Loucy (cell line): ENCODE results near the gene SCAPER.
"Not testable (repeated sequence)": the region's sequence is repeated elsewhere in the genome, so short reads cannot be mapped to it uniquely, and the experiment has no call there.

Source experiments
- H2AFZ ChIP-seq: fragments of 200-600 bp; sonication (generic); 2 replicates; pipeline ENCODE4 v1.6.0; 2016; ENCODE audit warnings: antibody characterized with exemption, mild to moderate bottlenecking, low read length, moderate library complexity
- H3F3A ChIP-seq: fragments of 200-600 bp; 2 replicates; pipeline ENCODE4 v1.6.0; 2016; ENCODE audit warnings: antibody characterized with exemption, low read depth, mild to moderate bottlenecking
- H3K27me3 ChIP-seq: fragments of 200-600 bp; sonication (generic); 2 replicates; pipeline ENCODE4 v1.6.1; 2014; ENCODE audit warnings: low read length, mild to moderate bottlenecking; ENCODE audit not compliant: insufficient read depth, poor library complexity, severe bottlenecking
- H3K36me3 ChIP-seq: fragments of 200-600 bp; sonication (generic); 2 replicates; pipeline ENCODE4 v1.6.1; 2016; ENCODE audit warnings: low read length; ENCODE audit not compliant: insufficient read depth
- H3K4me1 ChIP-seq: fragments of 200-600 bp; sonication (generic); 2 replicates; pipeline ENCODE4 v1.5.1; 2014; ENCODE audit warnings: low read length, mild to moderate bottlenecking; ENCODE audit not compliant: insufficient read depth, poor library complexity, severe bottlenecking
- H3K4me2 ChIP-seq: fragments of 200-600 bp; sonication (generic); 2 replicates; pipeline ENCODE4 v1.6.0; 2014; ENCODE audit warnings: antibody characterized with exemption, low read length, low read depth, mild to moderate bottlenecking; ENCODE audit not compliant: poor library complexity, severe bottlenecking
- H3K4me3 ChIP-seq: fragments of 200-600 bp; sonication (generic); 2 replicates; pipeline ENCODE4 v1.5.1; 2014; ENCODE audit warnings: low read length, mild to moderate bottlenecking, mixed read lengths; ENCODE audit not compliant: poor library complexity, severe bottlenecking
- H3K79me2 ChIP-seq: fragments of 200-600 bp; sonication (generic); 2 replicates; pipeline ENCODE4 v1.6.1; 2014; ENCODE audit warnings: low read length; ENCODE audit not compliant: insufficient read depth
- H3K9ac ChIP-seq: fragments of 200-600 bp; sonication (generic); 2 replicates; pipeline ENCODE4 v1.6.0; 2014; ENCODE audit warnings: mild to moderate bottlenecking, low read depth, low read length, moderate library complexity; ENCODE audit not compliant: poor library complexity, severe bottlenecking
- H3K9me2 ChIP-seq: fragments of 200-600 bp; sonication (generic); replicated peaks from 2 replicates; pipeline ENCODE4 v1.6.1; 2016; ENCODE audit warnings: low read depth, low read length, mixed read lengths
- H3K9me3 ChIP-seq: fragments of 200-600 bp; sonication (generic); 2 replicates; pipeline ENCODE4 v1.6.1; 2014; ENCODE audit warnings: mild to moderate bottlenecking, antibody characterized with exemption, low read length, low read depth; ENCODE audit not compliant: insufficient read depth
- H4K20me1 ChIP-seq: fragments of 200-600 bp; sonication (generic); 2 replicates; pipeline ENCODE4 v1.6.0; 2014; ENCODE audit warnings: antibody characterized with exemption, low read length, mild to moderate bottlenecking; ENCODE audit not compliant: insufficient read depth, poor library complexity, severe bottlenecking
- CTCF ChIP-seq: fragments of 200-600 bp; sonication (generic); conservative IDR thresholded peaks from 2 replicates; pipeline ENCODE4 v1.5.1; 2014; ENCODE audit warnings: mild to moderate bottlenecking, antibody characterized with exemption, low read length
- EZH2phosphoT487 ChIP-seq: fragments of 200-600 bp; IDR thresholded peaks from 2 replicates; pipeline ENCODE4 v1.6.1; 2018; ENCODE audit warnings: antibody characterized with exemption, mild to moderate bottlenecking, moderate library complexity, borderline replicate concordance

The SCAPER gene

DNA sequence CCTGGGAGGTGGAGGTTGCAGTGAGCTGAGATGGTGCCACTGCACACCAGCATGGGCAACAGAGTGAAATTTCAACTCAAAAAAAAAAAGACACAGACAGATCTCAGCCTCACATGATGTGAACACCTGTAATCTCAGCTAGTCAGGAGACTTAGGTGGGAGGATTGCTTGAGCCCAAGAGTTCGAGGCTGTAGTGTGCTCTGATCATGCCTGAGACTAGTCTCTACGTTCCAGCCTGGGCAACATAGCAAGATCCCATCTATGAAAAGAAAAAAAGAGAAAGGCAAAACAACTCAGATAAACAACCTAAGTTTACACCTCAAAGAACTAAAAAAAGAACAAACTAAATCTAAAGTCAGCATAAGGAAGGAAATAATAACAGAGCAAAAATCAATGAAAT lies 11.0 kb downstream of the SCAPER start:
- Histone ChIP-seq H4K20me1 (no peaks in the 10 kb centered on the region), H3K9me2 (no peaks in the 10 kb centered on the region), H3K4me1 (no peaks in the 10 kb centered on the region), H3K27me3 (no peaks in the 10 kb centered on the region), H3K36me3 (no peaks in the 10 kb centered on the region), H2AFZ (no peak overlapping the region), H3K4me2 (no peak overlapping the region), H3K9ac (no peak overlapping the region), H3K79me2 (peaks cover 3% of the 10 kb centered on the region; the same call in 1 of the 2 replicates), H3F3A (no peaks in the 10 kb centered on the region), H3K4me3 (no peak overlapping the region), H3K9me3 (no peaks in the 10 kb centered on the region)
- TF ChIP-seq CTCF (no peak), EZH2phosphoT487 (no peak)

- not testable (repeated sequence) for H3K36me3 ChIP-seq, H3K79me2 ChIP-seq, H4K20me1 ChIP-seq, H3K4me2 ChIP-seq, H3K9ac ChIP-seq, H3K4me3 ChIP-seq, H3K27me3 ChIP-seq, H3K9me2 ChIP-seq, H3K4me1 ChIP-seq, H3K9me3 ChIP-seq, H2AFZ ChIP-seq, H3F3A ChIP-seq
These were observed 12.3 kb downstream of the SCAPER start for GRCh38 chr15:76892836-76893235.

DNA sequence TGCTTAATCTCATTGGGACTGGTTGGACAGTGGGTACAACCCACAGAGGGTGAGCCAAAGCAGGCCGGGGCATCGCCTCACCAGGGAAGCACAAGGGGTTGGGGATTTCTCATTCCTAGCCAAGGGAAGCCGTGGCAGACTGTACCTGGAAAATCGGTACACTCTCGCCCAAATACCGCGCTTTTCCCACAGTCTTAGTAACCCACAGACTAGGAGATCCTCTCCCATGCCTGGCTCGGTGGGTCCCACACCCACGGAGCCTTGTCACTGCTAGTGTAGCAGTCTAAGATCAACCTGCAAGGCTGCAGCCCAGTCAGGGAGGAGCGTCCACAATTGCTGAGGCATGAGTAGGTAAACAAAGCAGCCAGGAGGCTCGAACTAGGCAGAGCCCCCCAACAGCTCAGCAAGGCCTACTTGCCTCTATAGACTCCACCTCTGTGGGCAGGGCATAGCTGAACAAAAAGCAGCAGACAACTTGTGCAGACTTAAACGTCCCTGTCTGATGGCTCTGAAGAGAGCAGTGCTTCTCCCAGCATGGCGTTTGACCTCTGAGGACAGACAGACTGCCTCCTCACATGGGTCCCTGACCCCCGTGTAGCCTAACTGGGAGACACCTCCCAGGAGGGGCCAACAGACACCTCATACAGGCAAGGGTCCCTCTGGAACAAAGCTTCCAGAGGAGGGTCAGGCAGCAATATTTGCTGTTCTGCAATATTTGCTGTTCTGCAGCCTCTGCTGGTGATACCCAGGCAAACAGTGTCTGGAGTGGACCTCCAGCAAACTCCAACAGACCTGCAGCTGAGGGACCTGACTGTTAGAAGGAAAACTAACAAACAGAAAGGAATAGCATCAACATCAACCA lies 17.6 kb downstream of the SCAPER start:
- H3K4me3 ChIP-seq, H3K9ac ChIP-seq, H4K20me1 ChIP-seq: not testable (repeated sequence)

GRCh38 chr15:76885212-76885611 lies 19.9 kb downstream of the SCAPER start:
- no peak overlapping the region for H3K4me2 ChIP-seq
- H3K9me2 ChIP-seq = no peaks in the 10 kb centered on the region
- H4K20me1 ChIP-seq = no peaks in the 10 kb centered on the region
- no peak for TF ChIP-seq CTCF
- no peak for TF ChIP-seq EZH2phosphoT487
- no peak overlapping the region for H3K9ac ChIP-seq
- no peak overlapping the region for H2AFZ ChIP-seq
- H3K9me3 ChIP-seq = no peaks in the 10 kb centered on the region
- peaks cover 17% of the 10 kb centered on the region; the same call in 1 of the 2 replicates for H3K79me2 ChIP-seq
- H3K4me1 ChIP-seq = no peaks in the 10 kb centered on the region
- H3K4me3 ChIP-seq = no peak overlapping the region
- no peaks in the 10 kb centered on the region for H3K27me3 ChIP-seq
- H3K36me3 ChIP-seq = peaks cover 11% of the 10 kb centered on the region; the same call in 1 of the 2 replicates
- no peaks in the 10 kb centered on the region for H3F3A ChIP-seq

More for the DNA sequence above, 17.6 kb downstream of the SCAPER start:
- H3K27me3 ChIP-seq, H3K4me2 ChIP-seq, H2AFZ ChIP-seq, H3F3A ChIP-seq, H3K36me3 ChIP-seq, H3K4me1 ChIP-seq, H3K9me3 ChIP-seq, H3K9me2 ChIP-seq: not testable (repeated sequence)
- H3K79me2 ChIP-seq = peaks cover 17% of the 10 kb centered on the region; the same call in 1 of the 2 replicates
